IMR-90 (cell line): Measurements from ENCODE around the gene PLGRKT. TPM values are rescaled to one million over a fixed set of nuclear protein-coding genes. Genes with fewer than 3 reads are reported as not detected.

Experiments
- ATAC-seq: fragments of 200-7000 bp; cut with Tn5 transposase; 2 replicates; pipeline ENCODE4 v1.9.1; 2020; ENCODE audit warnings: low read depth, mild to moderate bottlenecking, moderate library complexity
- BruUV-seq: library from RNA; stranded (reverse); fragments of 400-500 nt; replicated peaks from 2 replicates; lab custom pipeline; 2021; lab: Mats Ljungman, UMichigan
- CTCF ChIA-PET: fragments of 300-600 bp; formaldehyde crosslinking; extraction: SDS; loops from one replicate; lab custom pipeline; 2021; ENCODE audit warnings: antibody characterized with exemption; lab: Yijun Ruan, JAX
- POLR2A ChIA-PET: fragments of 300-600 bp; sonication (Branson Sonifier 250); formaldehyde crosslinking; loops from one replicate; lab custom pipeline; 2022; ENCODE audit warnings: antibody characterized with exemption; ENCODE audit not compliant: unreplicated experiment; lab: Charles Lee
- DNase-seq: peaks from one replicate; pipeline ENCODE4 v3.0.0; 2013
- H2AFZ ChIP-seq: replicated peaks from 2 replicates; pipeline ENCODE3; 2013; ENCODE audit warnings: low read length, mild to moderate bottlenecking; ENCODE audit not compliant: poor library complexity
- H2AK5ac ChIP-seq: 2 replicates; pipeline ENCODE4 v1.6.1; 2013; ENCODE audit warnings: low read depth, low read length, inconsistent platforms
- H2AK9ac ChIP-seq: replicated peaks from 2 replicates; pipeline ENCODE3; 2013; ENCODE audit warnings: mild to moderate bottlenecking, low read depth, low read length, moderate library complexity; ENCODE audit not compliant: poor library complexity
- H2BK120ac ChIP-seq: 2 replicates; pipeline ENCODE4 v1.6.1; 2013; ENCODE audit warnings: low read depth, low read length, inconsistent platforms
- H2BK15ac ChIP-seq: 3 replicates; pipeline ENCODE4 v1.6.1; 2013; ENCODE audit warnings: low read depth, low read length, inconsistent platforms
- H2BK20ac ChIP-seq: 2 replicates; pipeline ENCODE4 v1.6.1; 2013; ENCODE audit warnings: low read depth, mild to moderate bottlenecking, inconsistent platforms, low read length, moderate library complexity
- H2BK5ac ChIP-seq: 2 replicates; pipeline ENCODE4 v1.6.1; 2013; ENCODE audit warnings: mild to moderate bottlenecking, low read depth, low read length, inconsistent platforms; ENCODE audit not compliant: poor library complexity, severe bottlenecking
- H3K14ac ChIP-seq: replicated peaks from 2 replicates; pipeline ENCODE4 v1.6.1; 2013; ENCODE audit warnings: low read depth, low read length, inconsistent platforms
- H3K18ac ChIP-seq: 2 replicates; pipeline ENCODE4 v1.6.1; 2013; ENCODE audit warnings: low read depth, low read length, control low read depth
- H3K23ac ChIP-seq: 2 replicates; pipeline ENCODE4 v1.6.1; 2013; ENCODE audit warnings: low read depth, low read length, inconsistent platforms
- H3K27ac ChIP-seq: 2 replicates; pipeline ENCODE4 v1.5.1; 2013; ENCODE audit warnings: mild to moderate bottlenecking, control low read depth, low read length; ENCODE audit not compliant: insufficient read depth
- H3K27me3 ChIP-seq: 2 replicates; pipeline ENCODE4 v1.6.1; 2013; ENCODE audit warnings: low read length; ENCODE audit not compliant: control insufficient read depth, insufficient read depth
- H3K36me3 ChIP-seq: 2 replicates; pipeline ENCODE4 v1.6.1; 2013; ENCODE audit warnings: low read length, mixed read lengths; ENCODE audit not compliant: control insufficient read depth, insufficient read depth
- H3K4ac ChIP-seq: 2 replicates; pipeline ENCODE4 v1.6.1; 2013; ENCODE audit warnings: low read depth, low read length, inconsistent platforms
- H3K4me1 ChIP-seq: 2 replicates; pipeline ENCODE4 v1.6.1; 2013; ENCODE audit warnings: low read length, mixed read lengths; ENCODE audit not compliant: control insufficient read depth, insufficient read depth
- H3K4me2 ChIP-seq: 2 replicates; pipeline ENCODE4 v1.6.1; 2013; ENCODE audit warnings: low read depth, mild to moderate bottlenecking, control low read depth, low read length, moderate library complexity
- H3K4me3 ChIP-seq: 2 replicates; pipeline ENCODE4 v1.5.1; 2013; ENCODE audit warnings: low read depth, mild to moderate bottlenecking, control low read depth, low read length, moderate library complexity; ENCODE audit not compliant: insufficient read depth
- H3K56ac ChIP-seq: 2 replicates; pipeline ENCODE4 v1.6.1; 2013; ENCODE audit warnings: low read length, inconsistent platforms; ENCODE audit not compliant: insufficient read depth; ENCODE audit errors: extremely low read depth
- H3K79me1 ChIP-seq, 2 experiments: 2 replicates each; pipeline ENCODE4 v1.6.1; 2013; ENCODE audit warnings: low read length in 2 of 2, inconsistent platforms in 1 of 2, low read depth in 1 of 2
- H3K9ac ChIP-seq: 2 replicates; pipeline ENCODE4 v1.6.1; 2013; ENCODE audit warnings: low read depth, low read length, control low read depth
- H3K9me1 ChIP-seq: 2 replicates; pipeline ENCODE4 v1.6.1; 2013; ENCODE audit warnings: low read length, inconsistent platforms; ENCODE audit not compliant: insufficient read depth
- H3K9me3 ChIP-seq: 2 replicates; pipeline ENCODE4 v1.6.1; 2013; ENCODE audit warnings: low read length; ENCODE audit not compliant: control insufficient read depth, insufficient read depth
- H4K20me1 ChIP-seq: 2 replicates; pipeline ENCODE4 v1.6.1; 2013; ENCODE audit warnings: low read length, inconsistent platforms; ENCODE audit not compliant: insufficient read depth
- H4K5ac ChIP-seq: 2 replicates; pipeline ENCODE4 v1.6.1; 2013; ENCODE audit warnings: mild to moderate bottlenecking, low read depth, low read length, control low read depth
- H4K8ac ChIP-seq, 2 experiments: 2 replicates each; pipeline ENCODE4 v1.6.1; 2013; ENCODE audit warnings: low read depth in 2 of 2, low read length in 2 of 2, control low read depth in 1 of 2, inconsistent platforms in 1 of 2
- H4K91ac ChIP-seq: 2 replicates; pipeline ENCODE4 v1.6.1; 2013; ENCODE audit warnings: low read depth, low read length, inconsistent platforms; ENCODE audit not compliant: insufficient read depth
- BHLHE40 ChIP-seq: fragments of 150-350 bp; IDR thresholded peaks from 2 replicates; pipeline ENCODE4 v1.6.1; 2016; ENCODE audit warnings: mild to moderate bottlenecking, low read depth, low read length
- CEBPB ChIP-seq: IDR thresholded peaks from 2 replicates; pipeline ENCODE4 v1.6.1; 2012; ENCODE audit warnings: low read depth, low read length, improper control_type of control experiment
- CHD1 ChIP-seq: IDR thresholded peaks from 2 replicates; pipeline ENCODE4 v1.6.1; 2012; ENCODE audit warnings: low read depth, low read length, improper control_type of control experiment
- ELK1 ChIP-seq: fragments of 150-350 bp; IDR thresholded peaks from 2 replicates; pipeline ENCODE4 v1.6.1; 2016; ENCODE audit warnings: low read depth, mild to moderate bottlenecking, low read length, moderate library complexity, borderline replicate concordance
- FOS ChIP-seq: fragments of 150-350 bp; IDR thresholded peaks from 2 replicates; pipeline ENCODE4 v1.6.1; 2016; ENCODE audit warnings: low read depth, low read length
- MAFK ChIP-seq: IDR thresholded peaks from 2 replicates; pipeline ENCODE4 v1.6.1; 2012; ENCODE audit warnings: low read depth, low read length, improper control_type of control experiment
- MAZ ChIP-seq: IDR thresholded peaks from 2 replicates; pipeline ENCODE4 v1.6.1; 2012; ENCODE audit warnings: low read depth, mild to moderate bottlenecking, low read length, improper control_type of control experiment, moderate library complexity, borderline replicate concordance
- MXI1 ChIP-seq: IDR thresholded peaks from 2 replicates; pipeline ENCODE4 v1.6.1; 2012; ENCODE audit warnings: low read depth, mild to moderate bottlenecking, low read length, moderate library complexity, borderline replicate concordance
- NFE2L2 ChIP-seq: fragments of 150-350 bp; IDR thresholded peaks from 2 replicates; pipeline ENCODE4 v1.6.1; 2016; ENCODE audit warnings: low read depth, mild to moderate bottlenecking, low read length
- POLR2A ChIP-seq: IDR thresholded peaks from 2 replicates; pipeline ENCODE4 v1.6.1; 2012; ENCODE audit warnings: mild to moderate bottlenecking, low read depth, low read length
- RAD21 ChIP-seq: IDR thresholded peaks from 2 replicates; pipeline ENCODE4 v1.6.1; 2012; ENCODE audit warnings: low read length, improper control_type of control experiment
- RCOR1 ChIP-seq: IDR thresholded peaks from 2 replicates; pipeline ENCODE4 v1.6.1; 2012; ENCODE audit warnings: mild to moderate bottlenecking, low read length, improper control_type of control experiment; ENCODE audit not compliant: insufficient replicate concordance
- RFX5 ChIP-seq: IDR thresholded peaks from 2 replicates; pipeline ENCODE4 v1.8.0; 2012; ENCODE audit warnings: low read depth, mild to moderate bottlenecking, low read length, moderate library complexity
- SMC3 ChIP-seq: fragments of 150-350 bp; IDR thresholded peaks from 2 replicates; pipeline ENCODE4 v1.6.1; 2016; ENCODE audit warnings: low read depth, mild to moderate bottlenecking, antibody characterized with exemption, low read length, moderate library complexity
- dilution Hi-C: fragments of 300-500 bp; cut with HindIII; formaldehyde crosslinking; loops from one replicate; pipeline ENCODE4 v1.14.3; 2018; ENCODE audit warnings: low sequenced_read_pairs; ENCODE audit not compliant: unreplicated experiment
- in situ Hi-C: fragments of 300-500 bp; cut with MboI; formaldehyde crosslinking; loops from 3 replicates; pipeline ENCODE4 v1.14.3; 2019; ENCODE audit warnings: low sequenced_read_pairs, inconsistent platforms, mixed read lengths
- intact Hi-C: fragments of 100-400 bp; cut with micrococcal nuclease; formaldehyde crosslinking; loops from 2 replicates; pipeline ENCODE4 v1.10.0; 2022
- polyA plus RNA-seq, 3 experiments: library from polyadenylated mRNA; depleted of rRNA; stranded (reverse); fragments of >200 nt; gene quantifications; 2 replicates each; pipeline ENCODE4 v1.2.3, GENCODE V29; 2012; ENCODE audit warnings: low replicate concordance in 1 of 3
- total RNA-seq: library from RNA; depleted of rRNA; stranded (reverse); fragments of >200 nt; gene quantifications from 2 replicates; pipeline ENCODE4 v1.2.3, GENCODE V29; 2012
- TF ChIP-seq, protein P1 (sequence below): fragments of 150-350 bp; IDR thresholded peaks from 2 replicates; pipeline ENCODE4 v1.6.1; 2017; ENCODE audit warnings: mild to moderate bottlenecking, antibody characterized with exemption, low read length, low read depth
- TF ChIP-seq, protein P2 (sequence below): conservative IDR thresholded peaks from 2 replicates; pipeline ENCODE4 v1.5.1; 2012; ENCODE audit warnings: mild to moderate bottlenecking, low read depth, low read length, improper control_type of control experiment

The PLGRKT gene
- total and polyA plus RNA-seq, 2 of the 4 experiments (the other 2 are of a cell fraction) = 10.8 to 12.7 TPM

DNA sequence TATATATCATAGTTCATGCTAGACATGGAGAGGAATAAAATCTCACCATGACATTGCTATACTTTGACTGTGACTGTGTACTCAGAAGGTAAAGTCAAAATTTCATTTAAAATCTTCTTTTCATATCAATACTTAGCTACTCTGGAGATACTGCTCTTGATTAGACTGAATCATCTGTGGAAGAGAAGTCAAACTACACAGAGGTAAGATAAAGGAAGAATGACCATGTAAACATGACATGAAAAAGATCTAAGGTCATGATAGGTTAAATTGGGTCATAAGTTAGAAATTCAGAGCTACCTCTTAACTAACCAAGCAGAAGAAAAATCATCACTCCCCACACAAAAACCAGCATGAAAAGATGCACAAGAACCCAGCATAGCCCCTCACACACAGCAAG, 53.3 kb downstream of the PLGRKT start:
- dilution Hi-C loops = no loop called here
- no TSS peak for BruUV-seq

More for the DNA sequence above, 53.3 kb downstream of the PLGRKT start:
- Histone ChIP-seq H3K14ac (no peak overlapping the region), H4K8ac (no peak overlapping the region), H4K20me1 (no peaks in the 10 kb centered on the region), H3K79me1 (no peaks in the 10 kb centered on the region), H3K18ac (no peak overlapping the region), H2BK15ac (no peak overlapping the region), H3K9ac (no peak overlapping the region), H3K4ac (no peak overlapping the region), H3K27me3 (no peaks in the 10 kb centered on the region), H3K56ac (no peak overlapping the region), H3K27ac (no peak overlapping the region), H3K9me1 (no peaks in the 10 kb centered on the region), H4K91ac (no peak overlapping the region), H4K5ac (no peak overlapping the region), H2BK20ac (no peak overlapping the region), H3K23ac (no peak overlapping the region), H3K36me3 (no peaks in the 10 kb centered on the region), H2BK120ac (no peak overlapping the region), H2AFZ (no peak overlapping the region), H3K4me2 (no peak overlapping the region), H2BK5ac (no peak overlapping the region), H3K4me3 (no peak overlapping the region), H2AK5ac (no peak overlapping the region), H3K4me1 (peaks cover 3% of the 10 kb centered on the region; the same call in 1 of the 2 replicates), H3K9me3 (no peaks in the 10 kb centered on the region), H2AK9ac (no peak overlapping the region)
- no peak for TF ChIP-seq NFE2L2
- no peak for TF ChIP-seq ELK1
- no peak for TF ChIP-seq CHD1
- TF ChIP-seq, protein P1, sequence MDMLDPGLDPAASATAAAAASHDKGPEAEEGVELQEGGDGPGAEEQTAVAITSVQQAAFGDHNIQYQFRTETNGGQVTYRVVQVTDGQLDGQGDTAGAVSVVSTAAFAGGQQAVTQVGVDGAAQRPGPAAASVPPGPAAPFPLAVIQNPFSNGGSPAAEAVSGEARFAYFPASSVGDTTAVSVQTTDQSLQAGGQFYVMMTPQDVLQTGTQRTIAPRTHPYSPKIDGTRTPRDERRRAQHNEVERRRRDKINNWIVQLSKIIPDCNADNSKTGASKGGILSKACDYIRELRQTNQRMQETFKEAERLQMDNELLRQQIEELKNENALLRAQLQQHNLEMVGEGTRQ = no peak
- no peak for TF ChIP-seq CEBPB
- TF ChIP-seq MAFK = no peak
- no peak for TF ChIP-seq BHLHE40
- TF ChIP-seq RFX5 = no peak
- TF ChIP-seq, protein P2, sequence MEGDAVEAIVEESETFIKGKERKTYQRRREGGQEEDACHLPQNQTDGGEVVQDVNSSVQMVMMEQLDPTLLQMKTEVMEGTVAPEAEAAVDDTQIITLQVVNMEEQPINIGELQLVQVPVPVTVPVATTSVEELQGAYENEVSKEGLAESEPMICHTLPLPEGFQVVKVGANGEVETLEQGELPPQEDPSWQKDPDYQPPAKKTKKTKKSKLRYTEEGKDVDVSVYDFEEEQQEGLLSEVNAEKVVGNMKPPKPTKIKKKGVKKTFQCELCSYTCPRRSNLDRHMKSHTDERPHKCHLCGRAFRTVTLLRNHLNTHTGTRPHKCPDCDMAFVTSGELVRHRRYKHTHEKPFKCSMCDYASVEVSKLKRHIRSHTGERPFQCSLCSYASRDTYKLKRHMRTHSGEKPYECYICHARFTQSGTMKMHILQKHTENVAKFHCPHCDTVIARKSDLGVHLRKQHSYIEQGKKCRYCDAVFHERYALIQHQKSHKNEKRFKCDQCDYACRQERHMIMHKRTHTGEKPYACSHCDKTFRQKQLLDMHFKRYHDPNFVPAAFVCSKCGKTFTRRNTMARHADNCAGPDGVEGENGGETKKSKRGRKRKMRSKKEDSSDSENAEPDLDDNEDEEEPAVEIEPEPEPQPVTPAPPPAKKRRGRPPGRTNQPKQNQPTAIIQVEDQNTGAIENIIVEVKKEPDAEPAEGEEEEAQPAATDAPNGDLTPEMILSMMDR = no peak
- TF ChIP-seq MXI1 = no peak
- TF ChIP-seq SMC3 = no peak
- TF ChIP-seq FOS = no peak
- no peak for TF ChIP-seq POLR2A
- TF ChIP-seq MAZ = no peak
- no peak for TF ChIP-seq RAD21
- TF ChIP-seq RCOR1 = no peak
- ChIA-PET POLR2A (no interaction called here), CTCF (no interaction called here)
- in situ Hi-C loops (no loop called here), intact Hi-C loops (no loop called here)
- DNase-seq (no peak), ATAC-seq (no peak)
